ENCODE results near the gene MYCBPAP. TPM values are rescaled to one million over a fixed set of nuclear protein-coding genes. Genes with fewer than 3 reads are reported as not detected.

MYCBPAP gene
- total and polyA plus RNA-seq, 8 donors = 1.4 to 9.1 (median 5.8) TPM

DNA sequence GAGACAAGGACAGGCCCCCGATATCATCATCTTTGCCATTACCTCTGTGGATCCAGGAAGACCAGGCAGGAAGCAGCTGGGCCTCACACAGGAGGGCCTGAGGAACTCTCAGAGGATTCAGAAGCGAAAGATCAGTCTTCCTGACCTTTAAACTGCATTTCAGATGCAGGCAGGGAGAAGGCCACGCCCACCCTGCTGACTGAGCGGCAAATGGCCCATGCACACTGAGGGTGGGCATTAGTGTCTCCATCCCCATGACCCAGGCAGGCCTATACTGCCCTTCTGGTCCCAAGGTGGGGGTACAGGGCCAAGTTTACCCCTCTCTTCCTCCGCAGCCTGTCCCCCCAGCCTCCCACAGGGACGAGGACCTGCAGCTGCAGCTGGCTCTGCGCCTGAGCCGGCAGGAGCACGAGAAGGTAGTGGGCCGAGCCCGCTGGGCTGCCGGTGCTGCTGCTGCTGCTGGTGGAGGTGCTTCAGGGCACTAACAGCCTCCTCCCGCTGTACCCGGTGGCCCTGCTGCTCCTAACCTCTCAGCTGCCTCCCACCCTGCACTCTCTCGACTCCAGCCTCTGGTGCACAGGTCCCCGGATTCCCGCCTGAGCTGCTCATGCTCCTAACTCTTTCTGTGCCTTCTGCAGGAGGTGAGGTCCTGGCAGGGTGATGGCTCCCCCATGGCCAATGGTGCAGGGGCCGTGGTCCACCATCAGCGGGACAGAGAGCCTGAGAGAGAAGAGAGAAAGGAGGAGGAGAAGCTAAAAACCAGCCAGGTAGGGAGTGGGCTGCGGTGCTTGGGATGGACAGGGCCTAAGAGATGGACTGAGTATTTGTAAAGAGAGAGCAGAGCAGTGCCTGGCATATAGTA, 30.5 kb downstream of the MYCBPAP start:
- peaks cover 0 to 14% of the 10 kb centered on the region in 2 donors for H3K27me3 ChIP-seq
- H3K4me3 ChIP-seq = no peak overlapping the region
- intact Hi-C loops (cut with DNase I) = no loop called here
- ATAC-seq (no peak), DNase-seq (peak in 1 of 4 donors; percentile 74)
- H3K9me3 ChIP-seq = no peaks in the 10 kb centered on the region
- no peak overlapping the region for H3K27ac ChIP-seq
- peaks cover 16 to 28% of the 10 kb centered on the region in 2 donors for H3K4me1 ChIP-seq
- no peak for TF ChIP-seq CTCF (IDR thresholded peaks at IDR 0.05)
- no peaks in the 10 kb centered on the region for H3K36me3 ChIP-seq

DNA sequence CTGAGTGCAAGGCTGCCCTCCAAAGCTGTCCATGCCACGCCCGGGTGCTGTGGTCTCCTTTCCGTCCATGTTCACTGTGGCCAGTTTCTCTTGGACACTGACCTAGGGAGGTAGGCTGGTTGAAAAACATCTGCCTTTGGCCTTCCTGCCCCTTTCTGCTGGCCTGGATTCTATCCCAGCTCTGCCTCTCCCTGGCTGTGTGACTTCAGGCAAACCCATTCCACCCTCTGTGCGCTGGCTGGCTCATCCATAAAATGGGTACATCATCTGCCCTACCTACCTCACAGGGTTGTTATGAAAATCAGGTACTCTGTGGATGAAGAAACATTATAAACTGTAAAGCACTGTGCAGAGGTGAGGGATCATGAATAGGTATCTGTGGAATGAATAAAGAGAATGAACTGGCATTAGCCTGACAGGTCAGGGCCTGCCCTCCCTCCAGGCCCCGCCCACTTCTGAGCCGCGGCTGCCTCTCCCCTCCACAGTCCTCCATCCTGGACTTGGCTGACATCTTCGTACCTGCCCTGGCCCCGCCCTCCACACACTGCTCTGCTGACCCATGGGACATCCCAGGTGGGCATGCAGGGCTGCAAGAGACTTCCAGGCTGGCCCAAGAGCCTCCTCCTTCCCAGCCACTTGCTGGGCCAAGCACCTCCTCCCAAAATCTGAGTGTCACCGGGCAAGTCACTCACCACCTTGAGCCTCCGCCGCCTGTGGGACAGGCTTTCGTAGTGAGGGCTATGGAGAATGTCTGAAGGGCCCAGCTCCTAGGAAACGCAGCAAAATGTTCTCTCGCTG, 31.7 kb downstream of the MYCBPAP start:
- peak; percentile 2 for ATAC-seq
- Histone ChIP-seq H3K27ac (no peak overlapping the region), H3K9me3 (no peaks in the 10 kb centered on the region), H3K4me3 (no peak overlapping the region), H3K36me3 (no peaks in the 10 kb centered on the region), H3K4me1 (peaks cover 13 to 23% of the 10 kb centered on the region in 2 donors), H3K27me3 (peaks cover 0 to 2% of the 10 kb centered on the region in 2 donors)
- intact Hi-C loops (cut with DNase I) = loop anchor here in 1 of 2 donors (10.0 kb wide), 1 partner anchor 415 kb away; no protein-coding TSS in a partner anchor
- TF ChIP-seq CTCF (IDR thresholded peaks at IDR 0.05) = no peak
- DNase-seq = peak in 2 of 4 donors; percentile 46 to 86

GRCh38 chr17:50540560-50541401, 32.5 kb downstream of the MYCBPAP start:
- no peak for ATAC-seq
- Histone ChIP-seq H3K9me3 (no peaks in the 10 kb centered on the region), H3K27ac (no peak overlapping the region), H3K36me3 (no peaks in the 10 kb centered on the region), H3K27me3 (no peaks in the 10 kb centered on the region), H3K4me1 (peaks cover 13 to 23% of the 10 kb centered on the region in 2 donors), H3K4me3 (no peak overlapping the region)
- intact Hi-C loops (cut with DNase I) = loop anchor here in 1 of 2 donors (10.0 kb wide), 1 partner anchor 414 kb away; no protein-coding TSS in a partner anchor
- no peak for TF ChIP-seq CTCF (IDR thresholded peaks at IDR 0.05)
- peak in 1 of 4 donors; percentile 52 for DNase-seq

DNA sequence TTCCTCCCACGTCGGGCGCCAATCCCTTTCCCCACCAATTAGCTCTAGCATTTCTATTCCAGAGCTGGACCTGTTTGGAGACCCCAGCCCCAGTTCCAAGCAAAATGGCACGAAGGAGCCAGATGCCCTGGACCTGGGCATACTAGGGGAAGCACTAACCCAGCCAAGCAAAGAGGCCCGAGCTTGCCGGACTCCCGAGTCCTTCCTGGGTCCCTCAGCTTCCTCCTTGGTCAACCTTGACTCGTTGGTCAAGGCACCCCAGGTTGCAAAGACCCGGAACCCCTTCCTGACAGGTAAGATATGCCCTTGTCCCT, 33.1 kb downstream of the MYCBPAP start:
- ATAC-seq = no peak
- no peak for TF ChIP-seq CTCF (IDR thresholded peaks at IDR 0.05)
- Histone ChIP-seq H3K27ac (peak overlapping the region in 1 of 2 donors; percentile 63), H3K4me3 (peak overlapping the region; percentile 47 to 60), H3K4me1 (peaks cover 13 to 23% of the 10 kb centered on the region in 2 donors), H3K27me3 (no peaks in the 10 kb centered on the region), H3K9me3 (no peaks in the 10 kb centered on the region), H3K36me3 (no peaks in the 10 kb centered on the region)
- DNase-seq = no peak
- intact Hi-C loops (cut with DNase I) = loop anchor here in 1 of 2 donors (10.0 kb wide), 1 partner anchor 413 kb away; no protein-coding TSS in a partner anchor
